Right lung (tissue), 5 donors: ENCODE data around the gene ULK4. TPM values are rescaled to one million over a fixed set of nuclear protein-coding genes. Genes with fewer than 3 reads are reported as not detected.

ENCODE experiments used
- DNase-seq, 2 donors: peaks; one replicate each; pipeline ENCODE4 v3.0.0-alpha.2; 2013
- polyA plus RNA-seq, 5 donors: library from polyadenylated mRNA; unstranded; fragments of 120-200 nt; gene quantifications; one replicate each; pipeline versions ENCODE4 v1.2.1 to v1.2.3, GENCODE V29; 2013; ENCODE audit warnings: inconsistent platforms in 1 of 5, low replicate concordance in 1 of 5; ENCODE audit not compliant: insufficient read length in 5 of 5, insufficient read depth in 1 of 5

ULK4 gene
- polyA plus RNA-seq, 5 donors: 4.0 to 6.5 (median 4.7) TPM

GRCh38 chr3:41362638-41363559 is 599.0 kb downstream of the ULK4 start:
- no peak for DNase-seq

GRCh38 chr3:41357271-41357670 is 604.6 kb downstream of the ULK4 start:
- DNase-seq: no peak

GRCh38 chr3:41356775-41357174 is 605.1 kb downstream of the ULK4 start:
- no peak for DNase-seq

- DNase-seq: no peak
Observed at GRCh38 chr3:41352510-41352909, 609.4 kb downstream of the ULK4 start.

- no peak for DNase-seq
Observed at GRCh38 chr3:41350441-41350840, 611.5 kb downstream of the ULK4 start.

- DNase-seq: no peak
Observed at GRCh38 chr3:41348401-41348800, 613.5 kb downstream of the ULK4 start.

GRCh38 chr3:41346698-41347270 is 615.1 kb downstream of the ULK4 start:
- no peak for DNase-seq

GRCh38 chr3:41345788-41346187 is 616.1 kb downstream of the ULK4 start:
- no peak for DNase-seq

- DNase-seq: no peak
Observed at GRCh38 chr3:41339758-41340157, 622.1 kb downstream of the ULK4 start.

- no peak for DNase-seq
Observed at GRCh38 chr3:41338276-41338675, 623.6 kb downstream of the ULK4 start.

- DNase-seq: no peak
Observed at GRCh38 chr3:41334426-41334825, 627.5 kb downstream of the ULK4 start.

- no peak for DNase-seq
Observed at GRCh38 chr3:41331041-41331440, 630.9 kb downstream of the ULK4 start.

GRCh38 chr3:41330465-41330864 is 631.4 kb downstream of the ULK4 start:
- DNase-seq: no peak

GRCh38 chr3:41329881-41330280 is 632.0 kb downstream of the ULK4 start:
- no peak for DNase-seq

- DNase-seq: no peak
Observed at GRCh38 chr3:41328926-41329325, 633.0 kb downstream of the ULK4 start.

GRCh38 chr3:41327718-41328117 is 634.2 kb downstream of the ULK4 start:
- DNase-seq: no peak

GRCh38 chr3:41324156-41324475 is 637.8 kb downstream of the ULK4 start:
- no peak for DNase-seq

- DNase-seq: no peak
Observed at GRCh38 chr3:41323467-41324155, 638.3 kb downstream of the ULK4 start.

- DNase-seq: no peak
Observed at GRCh38 chr3:41321642-41321980, 640.3 kb downstream of the ULK4 start.

GRCh38 chr3:41320953-41321641 is 640.8 kb downstream of the ULK4 start:
- no peak for DNase-seq

GRCh38 chr3:41318520-41318919 is 643.4 kb downstream of the ULK4 start:
- no peak for DNase-seq

- no peak for DNase-seq
Observed at GRCh38 chr3:41317718-41318117, 644.2 kb downstream of the ULK4 start.
